T-cell (primary cell): Measurements from ENCODE around the gene ATP10A. TPM values are rescaled to one million over a fixed set of nuclear protein-coding genes. Genes with fewer than 3 reads are reported as not detected.
"Not testable (repeated sequence)": the region's sequence is repeated elsewhere in the genome, so short reads cannot be mapped to it uniquely, and the experiment has no call there.

Experiments
- ATAC-seq, 4 experiments: fragments of 200-7000 bp in 3 of 4; fragments of 150-1000 bp in 1 of 4; cut with Tn5 transposase; replicated peaks in 1 of 4; 1 replicate in 3 of 4; 2 replicates in 1 of 4; pipeline ENCODE4 v1.10.0; 2021; ENCODE audit warnings: moderate library complexity in 3 of 4, mild to moderate bottlenecking in 2 of 4, moderate number of reproducible peaks in 1 of 4
- CTCF ChIA-PET, 2 donors: fragments of 300-600 bp; sonication (Branson Sonifier 250); formaldehyde crosslinking; loops; one replicate each; lab custom pipeline; 2022; ENCODE audit warnings: antibody characterized with exemption in 2 of 2; lab: Charles Lee
- POLR2A ChIA-PET, 2 donors: fragments of 300-600 bp; sonication (Branson Sonifier 250); formaldehyde crosslinking; loops; one replicate each; lab custom pipeline; 2022; ENCODE audit warnings: antibody characterized with exemption in 2 of 2; lab: Charles Lee
- DNase-seq, 35 experiments: peaks; one replicate each; pipeline versions ENCODE4 v3.0.0 to v3.0.0-alpha.2; 2013 to 2023
- H3K27ac ChIP-seq: one replicate; pipeline ENCODE4 v1.5.1; 2013; ENCODE audit warnings: low read length
- H3K27me3 ChIP-seq, 2 experiments: replicated peaks in 1 of 2; 1 replicate in 1 of 2; 2 replicates in 1 of 2; pipeline versions ENCODE4 v1.6.1 to v1.7.0; 2013; ENCODE audit warnings: low read length in 1 of 2, mixed read lengths in 1 of 2; ENCODE audit not compliant: control insufficient read depth in 2 of 2, insufficient read depth in 2 of 2; ENCODE audit errors: extremely low read depth in 1 of 2
- H3K36me3 ChIP-seq, 2 donors: 1 replicate in 1 of 2; 2 replicates in 1 of 2; pipeline versions ENCODE4 v1.6.1 to v1.7.0; 2013; ENCODE audit warnings: low read length in 1 of 2; ENCODE audit not compliant: control insufficient read depth in 2 of 2, insufficient read depth in 1 of 2; ENCODE audit errors: extremely low read depth in 1 of 2
- H3K4me1 ChIP-seq, 2 experiments: 1 replicate in 1 of 2; 2 replicates in 1 of 2; pipeline versions ENCODE4 v1.6.1 to v1.7.0; 2013; ENCODE audit warnings: low read length in 2 of 2, mixed read lengths in 1 of 2; ENCODE audit not compliant: insufficient read depth in 2 of 2, control insufficient read depth in 1 of 2; ENCODE audit errors: extremely low read depth in 1 of 2
- H3K4me3 ChIP-seq, 2 donors: 1 replicate in 1 of 2; 2 replicates in 1 of 2; pipeline versions ENCODE4 v1.5.1 to v1.7.0; 2013; ENCODE audit warnings: mild to moderate bottlenecking in 2 of 2, low read length in 1 of 2, moderate library complexity in 1 of 2; ENCODE audit not compliant: control insufficient read depth in 1 of 2; ENCODE audit errors: extremely low read depth in 1 of 2
- H3K9me3 ChIP-seq: 2 replicates; pipeline ENCODE4 v1.7.0; 2013
- H3K27ac Mint-ChIP-seq, 2 donors: one replicate each; pipeline ENCODE4 v1.8.0; 2020 to 2021; ENCODE audit warnings: mild to moderate bottlenecking in 2 of 2, mixed read lengths in 2 of 2
- H3K27me3 Mint-ChIP-seq, 2 donors: one replicate each; pipeline ENCODE4 v1.8.0; 2021 to 2022; ENCODE audit warnings: mixed read lengths in 2 of 2
- H3K36me3 Mint-ChIP-seq: one replicate; pipeline ENCODE4 v1.8.0; 2021; ENCODE audit warnings: mixed read lengths
- H3K4me1 Mint-ChIP-seq, 3 donors: one replicate each; pipeline ENCODE4 v1.8.0; 2020 to 2022; ENCODE audit warnings: mixed read lengths in 3 of 3, mild to moderate bottlenecking in 1 of 3
- H3K4me3 Mint-ChIP-seq, 3 donors: one replicate each; pipeline ENCODE4 v1.8.0; 2020 to 2022; ENCODE audit warnings: mild to moderate bottlenecking in 3 of 3, mixed read lengths in 3 of 3, moderate library complexity in 3 of 3
- H3K9me3 Mint-ChIP-seq, 3 donors: one replicate each; pipeline ENCODE4 v1.8.0; 2020 to 2022; ENCODE audit warnings: mixed read lengths in 3 of 3
- WGBS: methylation state at CpG from one replicate; pipeline ENCODE4 v1.1.5; 2013; ENCODE audit warnings: missing lambda C conversion rate; ENCODE audit not compliant: insufficient coverage; 5-methylcytosine and 5-hydroxymethylcytosine counted together
- total RNA-seq, 35 experiments: library from RNA in 6 of 35; stranded (reverse) in 6 of 35; fragments of 120-200 nt in 1 of 35; gene quantifications; one replicate each; pipeline versions ENCODE4 v1.2.1 to v1.2.4 and lab custom pipeline; 2013 to 2026

The ATP10A gene
- total RNA-seq, 5 donors from 2014 or later (not counting 1 experiment from before 2014, with no cell fraction given): 37.3 to 65.5 (median 53.4) TPM

GRCh38 chr15:25776071-25776746 lies 86.9 kb downstream of the ATP10A start:
- Histone ChIP-seq H3K27me3 (no peaks in the 10 kb centered on the region), H3K4me1 (peaks cover 8% of the 10 kb centered on the region in 2 experiments), H3K27ac (no peak overlapping the region), H3K9me3 (no peaks in the 10 kb centered on the region), H3K36me3 (peaks cover 4 to 21% of the 10 kb centered on the region in 2 donors), H3K4me3 (no peak overlapping the region)
- ATAC-seq (no peak), DNase-seq (no peak)
- Mint-ChIP-seq H3K4me3 (no peak overlapping the region), H3K27me3 (no peaks in the 10 kb centered on the region), H3K4me1 (peaks cover 23 to 34% (median 25%) of the 10 kb centered on the region in 3 donors), H3K36me3 (peaks cover 18% of the 10 kb centered on the region), H3K27ac (no peak overlapping the region), H3K9me3 (no peaks in the 10 kb centered on the region)
- 100% methylated on average over 3 of the region's 15 CpGs for WGBS
- ChIA-PET CTCF (no interaction called here), POLR2A (no interaction called here)

- Mint-ChIP-seq H3K27me3 (no peaks in the 10 kb centered on the region), H3K4me1 (peaks cover 23 to 34% (median 25%) of the 10 kb centered on the region in 3 donors), H3K9me3 (no peaks in the 10 kb centered on the region), H3K36me3 (peaks cover 18% of the 10 kb centered on the region), H3K27ac (peak overlapping the region in 1 of 2 donors; percentile 62), H3K4me3 (no peak overlapping the region)
- Histone ChIP-seq H3K4me1 (peaks cover 8% of the 10 kb centered on the region in 2 experiments), H3K27me3 (no peaks in the 10 kb centered on the region), H3K27ac (no peak overlapping the region), H3K36me3 (peaks cover 4 to 15% of the 10 kb centered on the region in 2 donors), H3K4me3 (no peak overlapping the region), H3K9me3 (no peaks in the 10 kb centered on the region)
- ChIA-PET POLR2A (no interaction called here), CTCF (interaction anchor here in 1 of 2 donors (0.7 kb wide), 1 partner anchor 93 kb away, joined by 3 read pairs; no protein-coding TSS in a partner anchor)
- DNase-seq: no peak
- WGBS: 92% methylated on average over 9 of the region's 13 CpGs
- ATAC-seq: no peak
These were observed 87.7 kb downstream of the ATP10A start for GRCh38 chr15:25775317-25775912.

- DNase-seq: no peak
- H3K36me3 ChIP-seq: peaks cover 4 to 9% of the 10 kb centered on the region in 2 donors
These were observed 88.3 kb downstream of the ATP10A start for GRCh38 chr15:25774871-25775270.

GRCh38 chr15:25773248-25773647 lies 89.9 kb downstream of the ATP10A start:
- no peaks in the 10 kb centered on the region for H3K27me3 ChIP-seq
- H3K9me3 ChIP-seq: no peaks in the 10 kb centered on the region
- ATAC-seq: no peak
- DNase-seq: no peak
- ChIA-PET POLR2A (no interaction called here), CTCF (no interaction called here)
- peaks cover 4 to 8% of the 10 kb centered on the region in 2 donors for H3K36me3 ChIP-seq
- H3K4me3 Mint-ChIP-seq: no peak overlapping the region
- H3K27ac ChIP-seq: no peak overlapping the region
- no peaks in the 10 kb centered on the region for H3K9me3 Mint-ChIP-seq
- peaks cover 0 to 3% of the 10 kb centered on the region in 2 experiments for H3K4me1 ChIP-seq
- H3K36me3 Mint-ChIP-seq: peaks cover 17% of the 10 kb centered on the region
- H3K27ac Mint-ChIP-seq: no peak overlapping the region
- H3K4me1 Mint-ChIP-seq: peaks cover 12 to 25% (median 16%) of the 10 kb centered on the region in 3 donors
- H3K4me3 ChIP-seq: no peak overlapping the region
- 86% methylated on average over 3 of the region's 6 CpGs for WGBS
- no peaks in the 10 kb centered on the region for H3K27me3 Mint-ChIP-seq

More at GRCh38 chr15:25774871-25775270, 88.3 kb downstream of the ATP10A start:
- H3K9me3 Mint-ChIP-seq: no peaks in the 10 kb centered on the region
- H3K36me3 Mint-ChIP-seq: peaks cover 18% of the 10 kb centered on the region
- H3K27ac Mint-ChIP-seq: no peak overlapping the region
- ChIA-PET POLR2A (no interaction called here), CTCF (interaction anchor here in 1 of 2 donors (0.7 kb wide), 1 partner anchor 93 kb away, joined by 3 read pairs; no protein-coding TSS in a partner anchor)
- no peaks in the 10 kb centered on the region for H3K27me3 ChIP-seq
- no peaks in the 10 kb centered on the region for H3K27me3 Mint-ChIP-seq
- ATAC-seq: no peak
- peaks cover 8 to 11% of the 10 kb centered on the region in 2 experiments for H3K4me1 ChIP-seq
- no peak overlapping the region for H3K4me3 Mint-ChIP-seq
- no peak overlapping the region for H3K27ac ChIP-seq
- no peak overlapping the region for H3K4me3 ChIP-seq
- no CpG with 5 or more reads among the region's 2 CpGs for WGBS
- H3K4me1 Mint-ChIP-seq: peaks cover 23 to 34% (median 25%) of the 10 kb centered on the region in 3 donors
- H3K9me3 ChIP-seq: no peaks in the 10 kb centered on the region

- H3K4me3 ChIP-seq: no peak overlapping the region
- no peak for ATAC-seq
- no peaks in the 10 kb centered on the region for H3K27me3 ChIP-seq
- Mint-ChIP-seq H3K4me3 (no peak overlapping the region), H3K27me3 (no peaks in the 10 kb centered on the region), H3K27ac (no peak overlapping the region), H3K9me3 (no peaks in the 10 kb centered on the region), H3K4me1 (peaks cover 8 to 22% (median 12%) of the 10 kb centered on the region in 3 donors), H3K36me3 (peaks cover 15% of the 10 kb centered on the region)
- ChIA-PET POLR2A (no interaction called here), CTCF (no interaction called here)
- WGBS: 100% methylated on average over 3 of the region's 8 CpGs
- DNase-seq: no peak
- H3K36me3 ChIP-seq: peaks cover 7 to 12% of the 10 kb centered on the region in 2 donors
- H3K27ac ChIP-seq: no peak overlapping the region
- peaks cover 0 to 3% of the 10 kb centered on the region in 2 experiments for H3K4me1 ChIP-seq
- no peaks in the 10 kb centered on the region for H3K9me3 ChIP-seq
These were observed 90.6 kb downstream of the ATP10A start for GRCh38 chr15:25772500-25772899.

GRCh38 chr15:25771736-25772135 lies 91.4 kb downstream of the ATP10A start:
- CTCF ChIA-PET: interaction anchor here in 1 of 2 donors (0.6 to 1.0 kb wide), 2 partner anchors 103 to 162 kb away, joined by 3 read pairs; no protein-coding TSS in a partner anchor
- H3K27me3 Mint-ChIP-seq, POLR2A ChIA-PET, H3K4me1 ChIP-seq, H3K27me3 ChIP-seq, H3K4me3 Mint-ChIP-seq, H3K27ac ChIP-seq, H3K9me3 ChIP-seq, DNase-seq, H3K4me3 ChIP-seq, H3K9me3 Mint-ChIP-seq, ATAC-seq: not testable (repeated sequence)
- peaks cover 10% of the 10 kb centered on the region in 2 donors for H3K36me3 ChIP-seq
- peak overlapping the region in 1 of 2 donors; percentile 44 for H3K27ac Mint-ChIP-seq
- H3K36me3 Mint-ChIP-seq: peaks cover 16% of the 10 kb centered on the region
- peaks cover 8 to 22% (median 12%) of the 10 kb centered on the region in 3 donors for H3K4me1 Mint-ChIP-seq
- WGBS: 94% methylated on average over 7 of the region's 8 CpGs
